HCT116 (cell line): ENCODE measurements around the gene IL17RA. TPM values are rescaled to one million over a fixed set of nuclear protein-coding genes. Genes with fewer than 3 reads are reported as not detected.

Source experiments
- ATAC-seq: fragments of 200-7000 bp; cut with Tn5 transposase; 2 replicates; pipeline ENCODE4 v1.9.1; 2020; ENCODE audit warnings: mild to moderate bottlenecking, moderate library complexity
- BruUV-seq: library from RNA; stranded (reverse); fragments of 400-500 nt; replicated peaks from 2 replicates; lab custom pipeline; 2021; lab: Mats Ljungman, UMichigan
- CTCF ChIA-PET: fragments of 300-600 bp; sonication (Branson Sonifier 250); formaldehyde crosslinking; loops from one replicate; lab custom pipeline; 2021; ENCODE audit warnings: antibody characterized with exemption; lab: Charles Lee
- POLR2A ChIA-PET: fragments of 300-600, 350-600 bp; sonication (Branson Sonifier 250); formaldehyde crosslinking; loops from one replicate; lab custom pipeline; 2021; ENCODE audit warnings: antibody characterized with exemption; lab: Charles Lee
- RAD21 ChIA-PET, 2 experiments: fragments of 300-600 bp; sonication (Branson Sonifier 250); formaldehyde crosslinking; loops; one replicate each; lab custom pipeline; 2023; ENCODE audit warnings: low total read pairs in 2 of 2; ENCODE audit not compliant: uncharacterized antibody in 2 of 2, unreplicated experiment in 2 of 2, low non-redundant PET in 1 of 2; lab: Charles Lee
- DNase-seq: peaks from one replicate; pipeline ENCODE4 v3.0.0-alpha.2; 2010; ENCODE audit warnings: low read depth, low spot score
- H2AFZ ChIP-seq: fragments of 200-600 bp; shearing (Covaris generic), sonication (generic); 2 replicates; pipeline ENCODE4 v1.6.1; 2017; ENCODE audit warnings: low read depth, mixed run types, mixed read lengths, antibody characterized with exemption, low read length; ENCODE audit not compliant: poor library complexity, severe bottlenecking
- H3K27ac ChIP-seq: 2 replicates; pipeline ENCODE4 v1.5.1; 2012; ENCODE audit warnings: low read depth, low read length
- H3K27me3 ChIP-seq: fragments of 200-600 bp; sonication (generic); 2 replicates; pipeline ENCODE4 v1.6.1; 2016; ENCODE audit warnings: mixed run types, low read length, mixed read lengths; ENCODE audit not compliant: insufficient read depth
- H3K36me3 ChIP-seq, 2 experiments: fragments of 200-500 bp in 1 of 2; fragments of 200-600 bp in 1 of 2; sonication (Bioruptor generic) in 1 of 2; sonication (generic) in 1 of 2; 2 replicates each; pipeline versions ENCODE4 v1.5.1 to v1.6.1; 2014 to 2016; ENCODE audit warnings: low read length in 2 of 2, inconsistent platforms in 1 of 2, mixed read lengths in 1 of 2, mixed run types in 1 of 2; ENCODE audit not compliant: insufficient read depth in 2 of 2, control insufficient read depth in 1 of 2
- H3K4me1 ChIP-seq, 2 experiments: fragments of 200-600 bp in 1 of 2; sonication (generic) in 1 of 2; 2 replicates each; pipeline versions ENCODE4 v1.5.1 to v1.6.1; 2012 to 2017; ENCODE audit warnings: low read length in 2 of 2, inconsistent platforms in 1 of 2, mild to moderate bottlenecking in 1 of 2, mixed read lengths in 1 of 2, mixed run types in 1 of 2, moderate library complexity in 1 of 2; ENCODE audit not compliant: insufficient read depth in 2 of 2, control insufficient read depth in 1 of 2
- H3K4me2 ChIP-seq: fragments of 200-600 bp; sonication (generic); 2 replicates; pipeline ENCODE4 v1.6.1; 2017; ENCODE audit warnings: mixed run types, low read length, mixed read lengths
- H3K4me3 ChIP-seq, 2 experiments: fragments of 200-600 bp in 1 of 2; sonication (generic) in 1 of 2; replicated peaks in 1 of 2; 2 replicates each; pipeline ENCODE4 v1.5.1; 2011 to 2016; ENCODE audit warnings: low read length in 2 of 2, control low read depth in 1 of 2, low read depth in 1 of 2, mild to moderate bottlenecking in 1 of 2, mixed read lengths in 1 of 2, mixed run types in 1 of 2
- H3K79me2 ChIP-seq: fragments of 200-600 bp; sonication (generic); 2 replicates; pipeline ENCODE4 v1.6.1; 2017; ENCODE audit warnings: mild to moderate bottlenecking, mixed run types, low read length, moderate library complexity, mixed read lengths; ENCODE audit not compliant: insufficient read depth
- H3K9ac ChIP-seq: fragments of 200-600 bp; sonication (generic); 2 replicates; pipeline ENCODE4 v1.6.1; 2016; ENCODE audit warnings: low read length, mixed read lengths
- H3K9me2 ChIP-seq: fragments of 200-600 bp; sonication (generic), shearing (Covaris generic); 2 replicates; pipeline ENCODE4 v1.6.1; 2017; ENCODE audit warnings: mixed run types, mild to moderate bottlenecking, moderate library complexity; ENCODE audit not compliant: insufficient read depth
- H3K9me3 ChIP-seq, 2 experiments: fragments of 200-500 bp in 1 of 2; fragments of 200-600 bp in 1 of 2; sonication (Bioruptor generic) in 1 of 2; sonication (generic) in 1 of 2; 2 replicates each; pipeline ENCODE4 v1.6.1; 2014 to 2017; ENCODE audit warnings: low read length in 2 of 2, mixed read lengths in 2 of 2, inconsistent platforms in 1 of 2, low read depth in 1 of 2, mild to moderate bottlenecking in 1 of 2, mixed run types in 1 of 2, moderate library complexity in 1 of 2; ENCODE audit not compliant: control insufficient read depth in 1 of 2, insufficient read depth in 1 of 2
- H4K20me1 ChIP-seq: fragments of 200-600 bp; sonication (generic), shearing (Covaris generic); 2 replicates; pipeline ENCODE4 v1.6.1; 2017; ENCODE audit warnings: mixed run types, mild to moderate bottlenecking, moderate library complexity; ENCODE audit not compliant: insufficient read depth
- CTCF ChIP-seq, 3 experiments: fragments of 200-600 bp in 1 of 3; sonication (generic) in 1 of 3; IDR thresholded peaks in 2 of 3; conservative IDR thresholded peaks in 1 of 3; 2 replicates each; pipeline ENCODE4 v1.5.1; 2012 to 2017; ENCODE audit warnings: low read depth in 2 of 3, low read length in 2 of 3, antibody characterized with exemption in 1 of 3, borderline replicate concordance in 1 of 3, control low read depth in 1 of 3, mild to moderate bottlenecking in 1 of 3, mixed read lengths in 1 of 3, mixed run types in 1 of 3, moderate library complexity in 1 of 3; ENCODE audit not compliant: insufficient read depth in 1 of 3
- EGR1 ChIP-seq: IDR thresholded peaks from 2 replicates; pipeline ENCODE4 v1.6.1; 2012; ENCODE audit warnings: low read depth
- ELF1 ChIP-seq: IDR thresholded peaks from 2 replicates; pipeline ENCODE4 v1.6.1; 2012; ENCODE audit warnings: low read depth, borderline replicate concordance
- EZH2phosphoT487 ChIP-seq: fragments of 200-600 bp; IDR thresholded peaks from 2 replicates; pipeline ENCODE4 v1.6.1; 2018; ENCODE audit warnings: antibody characterized with exemption, borderline replicate concordance
- SP1 ChIP-seq: IDR thresholded peaks from 2 replicates; pipeline ENCODE4 v1.6.1; 2012; ENCODE audit warnings: low read depth
- ZBTB33 ChIP-seq: IDR thresholded peaks from 2 replicates; pipeline ENCODE4 v1.6.1; 2011; ENCODE audit warnings: mild to moderate bottlenecking, low read length, moderate library complexity; ENCODE audit not compliant: insufficient replicate concordance; ENCODE audit errors: extremely low read depth
- intact Hi-C: fragments of 100-400 bp; cut with micrococcal nuclease; formaldehyde crosslinking; loops from 2 replicates; pipeline ENCODE4 v1.10.0; 2022
- total RNA-seq: library from RNA; stranded (reverse); gene quantifications from one replicate; pipeline ENCODE4 v1.2.1, GENCODE V29; 2021; ENCODE audit not compliant: unreplicated experiment

Gene IL17RA
- total RNA-seq, 1 experiment from 2014 or later = 17.3 TPM

- Histone ChIP-seq H3K9ac (no peak overlapping the region), H4K20me1 (no peaks in the 10 kb centered on the region), H3K79me2 (0 out of 2 replicates have a peak, but pooled peaks cover 11% of the 10 kb centered on the region), H3K9me2 (no peaks in the 10 kb centered on the region), H3K4me3 (no peak overlapping the region), H3K4me2 (no peak overlapping the region), H3K9me3 (no peaks in the 10 kb centered on the region), H2AFZ (no peak overlapping the region), H3K27ac (no peak overlapping the region), H3K27me3 (no peaks in the 10 kb centered on the region), H3K4me1 (no peaks in the 10 kb centered on the region), H3K36me3 (peaks cover 16 to 32% of the 10 kb centered on the region in 2 experiments; a peak in 3 of 4 replicates)
- intact Hi-C loops = no loop called here
- DNase-seq = no peak
- CTCF ChIA-PET = no interaction called here
- POLR2A ChIA-PET = no interaction called here
- no peak for ATAC-seq
- no TSS peak for BruUV-seq
- RAD21 ChIA-PET = no interaction called here
- no peak for TF ChIP-seq EGR1
- TF ChIP-seq ELF1 = no peak
- TF ChIP-seq ZBTB33 = no peak
- no peak for TF ChIP-seq SP1
- TF ChIP-seq CTCF (IDR thresholded peaks at IDR 0.05 in 2 of 3, conservative IDR thresholded peaks at IDR 0.05 in 1 of 3; ENCODE audit: borderline replicate concordance in 1 of 3, insufficient read depth in 1 of 3, low read depth in 2 of 3, low read length in 2 of 3) = no peak
- TF ChIP-seq EZH2phosphoT487 = no peak
Observed at GRCh38 chr22:17140826-17141766, 56.3 kb downstream of the IL17RA start.
